Urothelium cell line (cell line): Measurements from ENCODE around the gene PRR36.
"Not testable (repeated sequence)": the region's sequence is repeated elsewhere in the genome, so short reads cannot be mapped to it uniquely, and the experiment has no call there.

Experiments used
- DNase-seq: peaks from one replicate; pipeline ENCODE4 v3.0.0; 2011; ENCODE audit warnings: low spot score, mixed read lengths
- FAIRE-seq: peaks from 2 replicates; lab custom pipeline; 2011; peaks lifted over from hg19 to GRCh38; lab: Jason Lieb, UNC

The PRR36 gene

GRCh38 chr19:7874076-7874896, at the start of gene PRR36:
PRR36 (minus strand) TSS chr19:7874390; CDS start chr19:7873689, 701 bp downstream.
- no peak for FAIRE-seq
- DNase-seq, result peak; percentile 42

DNA sequence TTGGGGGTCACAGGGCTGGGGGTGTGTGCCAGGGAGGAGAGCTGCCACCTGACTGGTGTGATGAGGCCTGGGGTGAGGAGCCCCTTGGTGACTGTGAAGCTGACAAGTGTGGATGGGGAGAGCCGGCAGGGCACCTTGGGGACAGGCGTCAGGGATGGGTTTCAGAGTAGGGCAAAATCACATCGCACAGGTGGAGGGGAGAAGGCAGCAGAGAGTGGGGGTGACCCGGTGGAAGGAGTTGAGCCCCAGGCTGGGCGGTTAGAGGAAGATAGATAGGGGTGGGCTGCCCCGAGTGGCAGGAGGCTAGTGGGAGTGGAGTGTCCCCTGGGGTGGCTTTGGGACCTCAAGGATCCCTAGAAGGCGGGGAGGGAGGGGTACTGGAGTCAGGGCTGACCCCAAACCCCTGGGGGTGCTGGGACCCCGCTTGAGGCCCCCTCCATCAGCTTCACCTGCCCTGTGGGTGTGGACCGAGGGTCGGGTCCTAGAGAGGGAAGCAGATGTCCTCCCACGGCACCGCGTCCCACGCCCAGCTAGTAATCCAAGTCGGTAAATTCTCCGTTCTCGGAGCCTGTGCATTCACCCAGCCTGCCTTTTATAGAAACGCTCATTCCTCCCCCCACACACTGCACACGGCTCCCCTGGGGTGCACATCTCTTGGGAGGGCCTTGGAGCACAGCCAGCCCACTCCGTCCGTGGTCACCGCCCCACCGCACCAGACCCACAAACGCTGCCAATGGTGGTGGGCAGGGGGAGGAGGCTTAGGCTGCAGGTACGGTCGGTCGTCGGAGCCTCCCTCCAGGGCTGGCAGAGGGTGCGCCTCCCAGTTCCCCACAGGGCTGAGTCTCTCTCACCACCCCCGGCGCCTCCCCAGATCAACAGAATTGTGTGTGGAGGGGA, 49.4 kb upstream of the PRR36 start:
- no peak for DNase-seq
- no peak for FAIRE-seq

- FAIRE-seq (no peak), DNase-seq (no peak)
Observed at GRCh38 chr19:7922836-7923195, 48.6 kb upstream of the PRR36 start.

DNA sequence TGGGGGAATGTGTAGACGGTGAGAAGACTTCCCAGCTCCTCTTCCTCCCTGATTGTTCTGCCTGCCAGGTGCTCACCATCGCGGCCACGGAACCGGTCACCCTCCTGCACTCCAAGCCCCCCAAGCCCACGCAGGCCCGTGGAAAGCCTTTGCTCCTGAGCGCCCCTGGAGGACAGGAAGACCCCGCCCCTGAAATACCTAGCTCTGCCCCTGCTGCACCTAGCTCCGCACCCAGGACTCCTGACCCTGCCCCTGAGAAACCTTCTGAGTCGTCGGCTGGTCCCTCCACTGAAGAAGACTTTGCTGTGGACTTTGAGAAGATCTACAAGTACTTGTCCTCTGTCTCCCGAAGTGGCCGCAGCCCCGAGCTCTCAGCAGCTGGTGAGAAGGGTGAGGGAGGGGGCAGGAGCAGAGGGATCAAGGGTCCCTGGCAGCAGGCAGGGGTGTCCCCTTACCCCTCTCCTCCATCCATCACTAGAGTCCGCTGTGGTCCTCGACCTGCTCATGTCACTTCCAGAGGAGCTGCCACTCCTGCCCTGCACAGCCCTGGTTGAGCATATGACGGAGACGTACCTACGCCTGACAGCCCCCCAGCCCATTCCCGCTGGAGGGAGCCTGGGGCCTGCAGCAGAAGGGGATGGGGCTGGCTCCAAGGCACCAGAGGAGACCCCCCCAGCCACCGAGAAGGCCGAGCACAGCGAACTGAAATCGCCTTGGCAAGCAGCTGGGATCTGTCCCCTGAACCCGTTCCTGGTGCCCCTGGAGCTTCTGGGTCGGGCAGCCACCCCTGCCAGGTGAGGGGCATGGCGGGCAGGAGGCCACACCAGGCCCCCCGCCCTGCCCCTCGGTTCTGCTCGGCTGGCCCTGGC, 48.0 kb upstream of the PRR36 start:
- no peak for FAIRE-seq
- DNase-seq, result no peak

- DNase-seq (no peak), FAIRE-seq (no peak)
Observed at GRCh38 chr19:7921302-7921966, 47.2 kb upstream of the PRR36 start.

GRCh38 chr19:7920519-7921301, 46.5 kb upstream of the PRR36 start:
- peak; percentile 92 for DNase-seq
- FAIRE-seq, result no peak

DNA sequence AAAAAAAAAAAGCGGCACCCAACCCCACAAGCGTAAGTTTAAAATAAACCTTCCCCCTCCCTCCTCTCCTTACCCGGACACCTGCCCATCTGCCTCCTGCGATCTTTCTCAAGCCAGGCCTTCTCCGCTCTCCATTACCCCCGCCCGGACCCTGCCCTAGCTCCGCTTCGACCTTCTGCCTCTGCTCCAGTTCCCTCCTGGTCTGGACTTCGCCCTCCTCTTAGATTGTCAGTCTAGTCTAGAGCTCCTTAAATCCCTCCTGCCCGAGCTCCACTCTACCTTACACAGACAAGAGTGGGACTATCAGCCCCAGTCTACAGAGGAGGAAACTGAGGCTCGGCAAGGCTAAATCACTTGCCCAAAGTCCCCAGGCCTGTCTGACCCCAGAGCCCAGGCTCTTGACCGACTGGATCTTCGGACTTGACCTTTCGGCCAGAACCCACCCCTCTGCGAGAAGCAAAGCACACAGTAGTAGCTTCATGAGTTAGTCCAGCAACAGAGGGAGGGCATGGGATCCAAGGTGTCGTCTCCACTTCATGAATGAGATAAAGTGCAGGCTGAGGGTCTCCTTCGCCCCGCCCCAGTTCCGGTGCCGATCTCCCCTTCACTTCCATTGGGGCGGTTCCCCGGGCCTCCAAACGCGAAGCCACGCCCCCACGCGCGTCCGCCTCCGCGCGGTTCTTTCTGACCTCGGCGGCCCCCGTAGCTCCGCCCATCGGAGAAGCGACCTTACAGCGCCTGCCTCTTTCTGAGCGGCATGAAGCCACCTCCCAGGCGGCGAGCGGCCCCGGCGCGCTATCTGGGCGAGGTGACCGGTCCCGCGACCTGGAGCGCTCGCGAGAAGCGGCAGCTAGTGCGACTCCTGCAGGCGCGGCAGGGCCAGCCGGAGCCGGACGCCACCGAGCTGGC, 45.7 kb upstream of the PRR36 start, which contains the start of gene SNAPC2:
Gene SNAPC2, plus strand, starts transcription at position 729 of the 909 bp plus-strand sequence. Its CDS starts 29 bp downstream, at position 758.
- DNase-seq, result peak; percentile 85
- FAIRE-seq, result no peak

- FAIRE-seq (no peak), DNase-seq (no peak)
Observed at GRCh38 chr19:7918615-7919421, 44.6 kb upstream of the PRR36 start.

DNA sequence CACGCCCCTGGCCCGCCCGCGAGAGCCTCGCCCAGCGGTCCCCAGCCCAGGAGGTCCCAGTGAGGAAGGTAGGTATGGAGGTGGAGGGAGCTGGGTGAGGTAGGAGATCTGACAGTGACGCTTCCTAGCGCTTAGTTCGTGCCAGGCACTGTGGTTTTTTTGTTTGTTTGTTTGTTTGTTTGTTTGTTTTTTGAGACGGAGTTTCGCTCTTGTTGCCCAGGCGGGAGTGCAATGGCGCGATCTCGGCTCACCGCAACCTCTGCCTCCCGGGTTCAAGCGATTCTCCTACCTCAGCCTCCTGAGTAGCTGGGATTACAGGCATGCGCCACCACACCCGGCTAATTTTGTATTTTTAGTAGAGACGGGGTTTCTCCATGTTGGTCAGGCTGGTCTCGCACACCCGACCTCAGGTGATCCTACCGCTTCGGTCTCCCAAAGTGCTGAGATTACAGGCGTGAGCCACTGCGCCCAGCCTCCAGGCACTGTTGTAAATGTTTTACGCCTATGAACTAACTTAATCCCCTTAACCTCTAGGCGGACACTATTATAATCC, 43.9 kb upstream of the PRR36 start:
- FAIRE-seq, DNase-seq: not testable (repeated sequence)

DNA sequence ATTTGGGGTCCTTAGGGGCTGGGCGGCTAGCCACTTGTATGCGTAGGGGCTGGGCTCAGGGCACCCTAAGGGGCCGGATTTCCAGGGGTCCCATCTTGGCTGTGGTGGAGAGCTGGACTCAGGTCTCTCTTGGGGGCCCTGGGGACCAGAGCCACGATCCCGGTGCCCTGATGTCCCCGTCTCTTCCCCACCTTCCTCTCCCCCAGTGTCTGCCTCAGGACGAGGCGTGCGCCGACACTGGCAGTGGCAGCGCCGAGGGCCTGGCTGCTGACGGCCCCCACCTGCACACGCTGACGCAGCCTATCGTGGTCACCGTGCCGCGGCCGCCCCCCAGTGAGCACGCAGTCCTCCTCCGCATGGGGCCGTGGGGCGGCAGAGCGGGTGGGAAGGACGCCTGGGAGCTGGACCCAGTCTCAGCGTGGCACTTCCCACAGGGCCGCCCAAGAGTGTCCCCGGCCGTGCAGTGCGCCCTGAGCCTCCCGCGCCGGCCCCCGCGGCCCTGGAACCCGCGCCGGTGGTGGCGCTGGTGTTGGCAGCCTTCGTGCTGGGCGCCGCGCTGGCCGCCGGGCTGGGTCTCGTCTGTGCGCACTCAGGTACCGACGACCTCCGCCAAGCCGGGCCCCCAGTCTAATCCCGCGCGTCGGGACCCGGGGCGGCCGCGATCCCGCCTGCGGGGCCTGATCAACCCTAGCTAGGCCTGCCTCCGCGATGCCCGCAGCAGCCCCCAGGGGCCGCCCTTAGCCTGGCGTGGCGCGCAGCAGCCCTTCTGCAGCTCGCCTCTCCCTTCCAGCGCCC, 43.3 kb upstream of the PRR36 start:
- DNase-seq, result no peak
- no peak for FAIRE-seq

DNA sequence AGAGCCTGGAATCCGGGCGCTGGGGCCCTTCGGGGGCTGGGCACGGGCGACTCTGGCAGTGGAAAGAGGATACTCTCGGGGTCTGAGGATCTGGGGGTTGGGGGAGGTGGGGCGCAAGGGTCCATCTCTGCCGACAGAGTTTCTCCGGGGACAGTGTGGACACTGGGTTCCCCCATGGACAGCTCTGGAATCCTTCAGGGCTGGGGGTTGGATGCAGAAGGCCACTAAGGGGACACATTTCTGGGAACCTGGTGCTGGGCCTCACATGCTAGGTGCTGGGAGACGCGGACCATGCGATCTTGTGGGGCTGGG, 42.7 kb upstream of the PRR36 start:
- DNase-seq (no peak), FAIRE-seq (no peak)

- no peak for FAIRE-seq
- DNase-seq, result no peak
Observed at GRCh38 chr19:7916103-7916954, 42.1 kb upstream of the PRR36 start.

DNA sequence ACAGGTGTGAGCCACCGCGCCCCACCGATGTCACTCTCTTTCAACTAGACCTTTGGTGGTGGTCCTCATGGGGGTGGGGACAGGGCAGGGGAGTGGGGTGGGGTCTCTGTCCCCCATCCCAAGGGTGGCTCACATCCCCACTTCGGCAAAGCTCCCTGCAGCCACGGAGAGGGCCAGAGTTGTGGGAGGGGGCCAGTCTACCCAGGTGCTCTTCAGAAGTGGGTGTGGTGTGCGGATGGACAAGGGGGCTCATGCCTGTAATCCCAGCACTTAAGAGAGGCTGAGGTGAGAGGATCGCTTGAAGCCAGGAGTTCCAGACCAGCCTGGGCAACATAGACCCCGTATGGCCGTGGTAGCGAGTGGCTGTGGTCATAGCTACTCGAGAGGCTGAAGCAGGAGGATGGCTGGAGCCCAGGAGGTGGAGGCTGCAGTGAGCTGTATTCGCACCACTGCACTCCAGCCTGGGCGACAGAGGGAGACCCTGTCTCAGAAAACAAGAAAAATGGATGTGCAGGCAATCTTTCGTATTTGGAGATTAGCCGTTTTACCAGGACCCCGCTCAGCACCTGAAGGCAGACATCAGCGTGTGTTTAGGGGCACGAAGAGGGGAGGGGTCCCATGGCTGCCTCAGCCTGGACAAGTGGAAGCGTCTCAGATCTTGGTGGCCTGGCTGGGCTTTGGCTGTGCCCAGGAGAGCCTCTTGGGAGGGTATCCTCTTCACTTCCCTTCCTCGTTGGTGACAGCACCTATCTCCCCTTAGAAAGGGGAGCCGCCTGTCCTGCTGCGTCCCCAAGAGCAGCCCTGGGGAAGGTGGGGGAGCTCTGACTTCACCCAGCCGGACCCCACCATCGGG, 41.3 kb upstream of the PRR36 start:
- FAIRE-seq (no peak), DNase-seq (no peak)

DNA sequence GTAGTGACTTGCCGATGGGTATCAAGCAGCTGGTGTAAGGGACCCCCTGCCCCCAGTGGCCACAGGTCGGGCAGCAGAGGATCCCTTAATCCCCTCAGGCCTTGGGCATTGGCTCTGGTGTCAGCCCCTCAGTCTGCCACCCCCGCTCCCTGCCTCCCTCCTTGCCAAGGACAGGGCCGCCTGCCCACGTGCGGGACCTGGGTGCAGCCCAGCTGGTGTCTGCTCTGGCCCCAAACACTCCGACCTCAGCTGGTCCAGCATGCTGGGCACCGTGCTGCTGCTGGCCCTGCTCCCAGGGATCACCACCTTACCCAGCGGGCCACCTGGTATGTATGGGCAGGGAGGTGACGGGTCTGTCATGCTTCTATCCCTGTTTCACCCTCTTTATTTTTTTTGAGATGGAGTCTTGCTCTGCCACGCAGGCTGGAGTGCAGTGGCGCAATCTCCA, 40.4 kb upstream of the PRR36 start, which contains the start of gene TGFBR3L:
Gene TGFBR3L, plus strand, starts transcription at position 233 of the 448 bp plus-strand sequence.
- FAIRE-seq (no peak), DNase-seq (no peak)

DNA sequence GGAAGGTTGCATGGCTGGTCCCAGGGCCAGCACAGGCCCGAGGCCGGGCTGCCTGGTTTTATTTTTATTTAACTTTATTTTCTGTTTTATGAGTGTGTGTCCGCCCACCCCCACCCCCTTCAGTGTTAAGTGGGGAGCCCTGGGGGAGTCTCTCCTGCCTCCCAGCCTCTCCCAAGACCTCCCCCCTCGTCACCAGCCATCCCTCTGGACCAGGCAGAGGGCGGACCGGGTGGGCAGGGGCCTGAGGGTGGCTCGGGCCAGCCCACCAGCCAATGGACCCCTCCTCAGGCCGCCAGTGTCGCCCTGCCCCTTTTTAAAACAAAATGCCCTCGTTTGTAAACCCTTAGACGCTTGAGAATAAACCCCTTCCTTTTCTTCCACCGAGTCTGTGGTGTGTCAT, 39.9 kb upstream of the PRR36 start:
- FAIRE-seq, result no peak
- no peak for DNase-seq
